Measurements from ENCODE around the gene PPIG.

GRCh38 chr2:169623235-169623634, 39.1 kb downstream of the PPIG start:
- TF ChIP-seq CTCF (IDR thresholded peaks at IDR 0.05) (no peak), REST (IDR thresholded peaks at IDR 0.05; ENCODE audit: insufficient read depth in 1 of 2, low read depth in 2 of 2, low read length in 1 of 2) (no peak), POLR2AphosphoS5 (IDR thresholded peaks at IDR 0.05; ENCODE audit: low read depth, low read length) (no peak), TCF7L2 (IDR thresholded peaks at IDR 0.05; ENCODE audit: low read depth, low read length) (no peak), SIN3A (IDR thresholded peaks at IDR 0.05; ENCODE audit: borderline replicate concordance, insufficient read depth, low read depth, low read length) (no peak)

Measured in Panc1 (cell line).